GM19438 (cell line): Measurements from ENCODE around the gene DYNLT2.
A peak's percentile ranks its signal among the peaks of the same experiment; 100 is the strongest.

Experiments used
- ATAC-seq: cut with Tn5 transposase; IDR thresholded peaks from one replicate; pipeline ENCODE4 v1.9.1; 2021; ENCODE audit warnings: low read depth; ENCODE audit not compliant: unreplicated experiment

Gene DYNLT2

GRCh38 chr6:169738976-169739529 lies 12.3 kb downstream of the DYNLT2 start:
- no peak for ATAC-seq

- ATAC-seq = no peak
These were observed 13.0 kb downstream of the DYNLT2 start for GRCh38 chr6:169738204-169738975.

GRCh38 chr6:169729961-169730360 lies 21.4 kb downstream of the DYNLT2 start:
- ATAC-seq = no peak

- ATAC-seq = no peak
These were observed 24.4 kb downstream of the DYNLT2 start for GRCh38 chr6:169726963-169727362.

GRCh38 chr6:169726049-169726400 lies 25.3 kb downstream of the DYNLT2 start:
- no peak for ATAC-seq

GRCh38 chr6:169725125-169726048 lies 26.0 kb downstream of the DYNLT2 start:
- peak; percentile 18 for ATAC-seq

GRCh38 chr6:169724494-169725124 lies 26.8 kb downstream of the DYNLT2 start, which contains the start of gene PHF10:
TSS of gene PHF10 (minus strand) at chr6:169724500. CDS start at chr6:169723931, 569 bp downstream.
- ATAC-seq = peak; percentile 45

GRCh38 chr6:169723991-169724493 lies 27.3 kb downstream of the DYNLT2 start:
- peak; percentile 26 for ATAC-seq

GRCh38 chr6:169723200-169723909 lies 28.0 kb downstream of the DYNLT2 start:
- peak; percentile 39 for ATAC-seq

- ATAC-seq = peak; percentile 17
These were observed 28.8 kb downstream of the DYNLT2 start for GRCh38 chr6:169722362-169723199.

GRCh38 chr6:169720207-169720855 lies 31.0 kb downstream of the DYNLT2 start:
- no peak for ATAC-seq

GRCh38 chr6:169719117-169719516 lies 32.3 kb downstream of the DYNLT2 start:
- no peak for ATAC-seq

- no peak for ATAC-seq
These were observed 36.8 kb downstream of the DYNLT2 start for GRCh38 chr6:169714595-169714994.

- ATAC-seq = no peak
These were observed 37.2 kb downstream of the DYNLT2 start for GRCh38 chr6:169714178-169714577.

- ATAC-seq = no peak
These were observed 41.4 kb downstream of the DYNLT2 start for GRCh38 chr6:169710009-169710408.

- ATAC-seq = no peak
These were observed 42.1 kb downstream of the DYNLT2 start for GRCh38 chr6:169709293-169709692.

- ATAC-seq = no peak
These were observed 43.6 kb downstream of the DYNLT2 start for GRCh38 chr6:169707772-169708171.

- ATAC-seq = peak; percentile 11
These were observed 48.5 kb downstream of the DYNLT2 start for GRCh38 chr6:169702840-169703246.
